Measurements from ENCODE around the gene ATP23.

ATP23 gene, protein sequence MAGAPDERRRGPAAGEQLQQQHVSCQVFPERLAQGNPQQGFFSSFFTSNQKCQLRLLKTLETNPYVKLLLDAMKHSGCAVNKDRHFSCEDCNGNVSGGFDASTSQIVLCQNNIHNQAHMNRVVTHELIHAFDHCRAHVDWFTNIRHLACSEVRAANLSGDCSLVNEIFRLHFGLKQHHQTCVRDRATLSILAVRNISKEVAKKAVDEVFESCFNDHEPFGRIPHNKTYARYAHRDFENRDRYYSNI

DNA sequence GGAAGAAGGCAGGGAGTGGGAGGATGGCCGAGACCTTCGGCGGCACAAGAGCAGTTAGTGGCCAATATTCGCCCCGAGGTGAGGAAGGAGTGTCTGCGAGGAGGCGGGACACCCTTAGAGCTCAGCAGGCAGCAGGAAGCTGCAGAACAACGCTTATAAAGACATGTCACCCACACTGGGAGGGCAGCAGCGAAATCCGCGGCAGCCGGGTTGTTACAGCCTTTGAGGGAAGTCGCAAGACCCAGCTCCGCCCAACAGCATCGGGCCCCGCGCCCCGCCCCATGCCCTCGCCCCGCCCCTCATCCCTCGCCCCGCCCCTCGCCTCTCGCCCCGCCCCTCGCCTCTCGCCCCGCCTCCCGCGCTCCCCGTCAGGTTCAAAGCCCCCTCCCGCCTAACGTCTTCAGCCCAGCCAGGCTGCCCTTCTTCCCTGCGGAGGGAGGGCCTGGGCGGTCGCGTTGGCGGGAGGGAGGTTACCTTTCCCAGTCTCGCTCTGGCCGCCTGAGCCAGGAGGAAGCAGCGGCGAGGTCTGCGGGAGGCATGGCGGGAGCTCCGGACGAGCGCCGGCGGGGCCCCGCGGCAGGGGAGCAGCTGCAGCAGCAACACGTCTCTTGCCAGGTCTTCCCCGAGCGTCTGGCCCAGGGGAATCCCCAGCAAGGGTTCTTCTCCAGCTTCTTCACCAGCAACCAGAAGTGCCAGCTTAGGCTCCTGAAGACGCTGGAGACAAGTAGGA, at the start of gene ATP23:
ATP23 (plus strand) TSS at position 403 of the 730 bp plus-strand sequence; CDS start at position 538, 135 bp downstream.
- peak; percentile 98 for DNase-seq

DNA sequence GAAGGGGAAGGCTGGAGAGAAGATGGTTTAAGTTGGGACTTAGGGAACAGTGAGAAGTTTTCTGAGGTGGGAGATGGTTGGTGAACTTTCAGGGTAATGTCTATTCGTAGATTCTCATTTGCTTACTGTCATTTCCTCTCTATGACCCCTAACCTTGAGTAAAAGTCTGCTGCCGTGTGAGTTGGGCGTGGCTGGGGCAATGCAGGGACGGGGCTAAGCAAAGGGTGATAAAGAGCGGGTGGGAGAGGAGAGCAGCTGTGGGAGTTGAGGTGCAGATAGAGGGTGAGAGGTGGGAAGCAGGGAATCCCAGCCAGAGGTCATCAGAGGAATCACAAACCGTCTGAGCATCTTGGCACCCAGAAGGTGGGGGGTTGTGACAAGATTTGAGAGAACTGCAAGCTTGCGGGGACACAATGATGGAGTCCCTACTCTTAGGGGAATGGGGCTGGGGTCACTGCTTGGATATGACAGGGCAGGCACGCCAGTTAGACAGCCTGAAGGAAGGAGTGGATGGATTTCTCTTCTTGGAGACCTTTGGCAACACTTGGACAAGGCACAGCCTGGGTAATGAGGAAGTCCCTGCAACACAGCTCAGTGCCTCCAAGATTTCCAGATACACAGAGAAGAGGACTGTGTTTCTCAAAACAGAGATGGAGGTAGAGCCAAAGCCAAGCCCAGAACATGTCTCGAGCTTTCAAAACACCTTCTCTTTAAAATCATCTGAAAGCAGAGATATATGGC, 49.0 kb upstream of the ATP23 start:
- DNase-seq, result no peak

DNA sequence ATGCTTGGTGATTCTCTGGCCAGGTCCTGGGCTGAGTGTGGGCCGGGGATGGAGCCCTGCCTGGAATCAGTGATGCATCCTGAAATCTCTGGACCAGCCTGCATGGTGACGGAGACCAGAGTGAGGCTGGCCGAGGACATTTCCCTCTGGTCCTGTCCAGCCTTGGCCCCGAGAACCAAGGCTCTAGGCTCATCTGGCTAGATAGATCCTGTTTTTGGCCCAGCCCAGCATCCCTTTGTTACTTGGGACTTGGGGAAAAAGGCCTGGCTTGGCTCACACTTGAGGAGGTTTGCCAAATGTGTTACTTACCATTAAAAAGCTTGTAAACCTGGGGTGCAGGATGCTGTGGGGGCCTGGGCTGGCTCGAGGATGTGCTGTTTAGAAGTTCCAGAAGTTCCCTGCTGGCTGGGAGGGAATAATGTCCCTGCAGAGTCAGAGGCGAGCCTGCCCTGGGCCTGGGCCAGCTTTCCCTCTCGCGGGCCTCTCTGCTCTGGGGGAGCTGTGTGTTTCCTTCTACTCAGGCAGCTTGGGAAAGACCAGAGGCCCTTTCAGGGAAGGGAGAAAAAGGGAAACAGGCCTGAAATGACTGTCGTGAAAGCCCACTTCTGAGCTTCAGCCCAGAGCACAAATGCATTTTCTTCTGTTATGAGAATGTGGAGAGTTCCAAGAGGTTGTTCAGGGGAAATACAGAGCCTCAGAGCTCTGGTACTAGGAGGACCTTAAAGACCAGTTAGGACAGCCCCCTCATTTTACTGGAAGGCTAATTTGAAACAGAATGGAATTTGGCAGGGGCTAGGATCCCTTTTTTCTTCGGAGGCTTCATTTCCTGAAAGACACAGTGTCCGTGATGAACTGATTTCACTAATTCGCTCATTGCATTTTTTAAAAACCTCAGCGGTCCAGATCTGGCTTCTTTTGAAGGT, 47.7 kb upstream of the ATP23 start:
- DNase-seq, result peak; percentile 22

DNA sequence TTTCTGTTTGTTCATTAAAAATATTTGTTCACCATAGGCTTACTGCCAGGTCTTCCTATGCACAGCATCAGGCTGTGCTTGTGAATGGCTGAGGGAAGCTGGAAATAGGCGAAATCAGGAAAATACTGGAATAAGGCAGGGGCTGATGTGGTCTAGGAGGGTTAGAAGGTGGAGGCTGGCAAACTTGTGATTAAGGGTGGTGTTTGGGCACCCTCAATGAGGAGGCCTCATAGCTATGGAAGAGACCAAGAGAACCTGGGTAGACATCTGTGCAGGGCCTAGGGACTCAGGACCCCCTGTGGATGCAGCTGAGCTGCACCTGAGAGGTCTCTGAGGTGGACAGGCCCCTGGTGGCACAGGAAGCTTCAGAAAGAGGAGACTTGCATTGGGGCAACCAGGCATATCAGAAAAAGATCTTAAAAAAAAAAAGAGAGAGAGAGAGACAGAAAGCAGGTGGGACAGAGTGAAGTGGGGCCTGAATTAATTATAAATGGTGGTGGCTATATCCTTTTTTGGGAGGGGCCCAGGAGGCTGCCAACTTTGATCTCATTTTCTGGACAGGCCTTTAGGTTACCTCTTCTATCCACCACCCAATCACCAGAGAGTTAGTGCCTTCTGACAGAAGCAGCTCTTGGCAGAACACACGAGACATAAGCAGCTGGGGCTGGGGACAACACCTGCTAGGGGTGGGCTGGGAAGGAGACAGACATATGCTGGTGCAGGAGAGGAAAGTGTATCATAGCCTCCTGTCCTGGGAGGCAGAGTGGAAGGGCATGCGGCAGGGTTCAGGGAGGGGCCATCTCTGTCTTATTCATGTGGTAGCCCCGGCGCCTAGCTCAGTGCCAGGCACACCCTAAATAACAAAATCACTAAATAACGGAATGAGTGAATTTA, 46.7 kb upstream of the ATP23 start:
- peak; percentile 89 for DNase-seq

DNA sequence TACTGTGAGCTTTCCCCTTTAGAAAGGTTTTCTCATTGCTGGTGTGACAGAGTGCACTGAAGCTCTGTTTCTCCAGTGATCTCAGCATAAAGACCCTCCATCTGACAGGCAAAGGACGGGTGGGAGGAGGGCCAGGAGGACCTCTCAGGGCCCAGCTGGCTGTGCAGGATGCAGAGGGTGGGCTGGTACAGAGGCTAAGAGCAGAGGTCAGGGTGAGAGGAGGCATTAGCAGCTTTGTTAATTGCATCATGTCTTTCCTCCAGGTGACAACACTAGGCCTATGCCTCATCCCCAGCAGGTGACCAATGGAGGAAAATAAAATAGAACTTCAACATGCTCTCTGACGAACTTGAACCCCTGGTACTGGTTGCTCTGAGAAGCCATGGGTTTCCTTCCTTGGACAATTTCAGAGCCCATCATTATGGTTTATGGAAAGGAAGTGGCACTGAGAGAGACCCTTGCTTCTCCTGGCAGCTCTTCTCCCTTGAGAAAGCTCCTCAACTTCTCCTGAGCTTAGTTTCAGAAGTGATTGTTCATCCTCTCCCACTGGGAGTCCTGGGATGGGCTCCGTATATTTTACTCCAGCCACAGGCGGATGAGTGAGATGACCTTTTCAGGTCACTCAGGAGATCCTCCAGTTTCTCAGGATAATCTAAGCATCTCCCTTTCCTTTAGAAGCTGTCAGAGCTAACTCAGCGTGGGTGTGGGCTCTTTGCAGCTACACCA, 45.8 kb upstream of the ATP23 start:
- peak; percentile 34 for DNase-seq

DNA sequence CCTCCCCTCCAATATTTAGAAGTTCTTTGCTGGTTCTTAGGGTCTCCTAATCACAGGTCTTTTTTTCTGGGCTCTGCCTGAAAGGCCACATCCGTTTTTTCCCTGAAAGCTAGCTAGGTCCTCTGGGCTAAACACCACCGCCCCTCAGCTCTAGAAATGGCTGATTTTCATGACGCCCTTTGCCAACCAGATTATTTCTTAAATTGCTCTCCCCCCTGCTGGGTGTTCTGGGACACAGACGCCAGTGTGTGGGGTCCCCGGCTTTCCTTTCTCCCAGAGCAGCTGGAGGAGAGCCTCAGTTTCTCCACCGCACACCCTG, 45.3 kb upstream of the ATP23 start:
- DNase-seq, result no peak

DNA sequence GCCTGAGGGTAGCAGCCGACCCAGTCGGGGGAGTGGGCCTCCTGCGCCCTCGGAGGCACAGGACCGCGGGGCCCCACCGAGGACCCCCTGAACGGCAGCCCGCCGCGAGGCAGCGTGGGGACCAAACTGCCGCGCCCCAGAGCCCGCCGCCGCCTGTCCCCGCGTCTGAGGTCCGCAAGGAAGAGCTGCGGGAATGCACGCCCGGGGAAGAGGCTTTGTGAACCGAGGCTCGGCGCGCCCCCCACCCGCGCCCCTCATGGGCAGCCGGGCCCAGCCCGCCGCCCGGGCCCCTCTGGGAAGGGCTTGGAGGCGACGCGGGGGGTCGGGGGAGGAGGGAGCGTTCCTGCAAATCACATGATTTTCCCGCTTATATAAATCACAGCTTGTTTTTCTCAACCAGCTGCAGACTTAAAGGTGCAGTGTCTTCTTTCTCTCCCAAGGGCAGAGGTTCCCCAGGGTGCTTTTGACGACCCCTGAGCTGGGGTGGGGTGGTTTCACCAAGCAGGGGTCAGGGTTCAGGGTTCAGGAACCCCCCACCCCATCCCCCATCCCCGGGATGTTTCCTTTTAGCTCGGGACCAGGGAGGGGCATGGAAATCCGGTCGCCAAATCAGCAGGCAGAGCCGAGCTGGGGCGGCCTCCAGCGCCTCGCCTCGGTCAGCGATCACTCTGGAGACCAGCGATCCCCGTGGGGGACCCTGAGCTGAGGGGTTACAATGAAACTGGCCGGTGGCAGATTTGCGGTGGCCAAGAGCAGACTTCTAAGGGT, 44.7 kb upstream of the ATP23 start:
- DNase-seq, result peak; percentile 62

DNA sequence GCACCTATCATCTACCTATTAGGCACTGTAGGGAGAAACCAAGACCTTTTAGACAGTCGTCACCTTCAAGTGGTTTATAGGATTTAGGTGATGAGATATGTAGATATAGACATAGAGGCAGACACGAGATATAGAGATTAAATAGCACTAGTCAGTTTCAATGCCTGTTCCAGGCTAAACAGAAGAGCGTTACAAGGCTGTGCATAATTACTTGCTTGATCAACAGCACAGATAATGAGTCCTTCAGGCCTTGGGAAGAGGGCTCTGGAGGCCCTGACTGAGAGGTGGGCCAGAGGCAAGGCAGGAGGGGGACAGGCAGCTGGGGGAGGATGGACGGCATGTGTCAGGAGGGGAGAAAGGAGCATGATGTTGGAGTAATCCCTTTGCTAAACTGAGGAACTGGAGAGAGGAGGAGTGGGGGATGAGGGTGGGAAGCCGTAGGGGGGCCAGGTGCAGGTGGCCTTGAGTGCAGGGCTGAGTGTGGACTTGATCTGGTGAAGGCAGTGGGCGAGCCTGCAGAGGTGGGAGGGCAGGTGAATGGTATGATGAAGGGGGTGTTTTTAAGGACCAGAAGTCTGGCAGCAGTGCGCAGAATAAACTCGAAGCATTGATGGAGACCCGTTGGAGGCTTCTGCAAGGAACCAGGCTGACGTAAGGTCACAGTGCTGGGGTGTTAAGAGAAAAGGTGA, 43.9 kb upstream of the ATP23 start:
- DNase-seq, result peak; percentile 47

DNA sequence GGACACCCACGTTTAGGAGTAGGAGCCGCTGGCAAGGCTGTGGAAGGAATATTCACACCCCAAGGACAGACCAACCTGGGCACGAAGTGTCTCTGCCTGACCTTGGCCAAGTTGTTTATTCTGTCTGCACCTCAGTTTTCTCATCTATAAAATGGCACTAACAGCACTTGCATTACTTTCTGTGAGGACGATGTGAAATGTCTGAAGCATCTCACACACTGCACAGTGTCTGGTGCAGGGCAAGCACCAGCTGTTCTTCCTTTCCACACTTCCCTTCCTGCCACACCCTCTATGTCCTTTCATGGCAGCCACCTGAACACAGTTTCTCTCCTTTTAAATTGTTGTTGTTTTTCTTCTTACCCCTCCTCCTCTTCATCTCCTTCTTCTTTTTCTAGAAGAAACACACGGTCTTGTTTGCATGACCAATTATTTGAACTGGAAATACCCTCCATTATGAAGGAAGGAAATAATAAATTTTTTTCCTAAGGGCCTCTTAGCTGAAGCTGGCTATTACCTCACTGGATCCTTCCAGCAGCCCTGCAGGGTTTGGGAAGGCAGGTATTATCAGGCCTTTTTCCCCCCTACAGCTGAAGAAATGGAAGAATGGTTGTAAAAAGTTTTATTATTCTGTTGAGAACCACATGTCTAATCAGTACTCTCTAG, 42.9 kb upstream of the ATP23 start:
- DNase-seq, result no peak

DNA sequence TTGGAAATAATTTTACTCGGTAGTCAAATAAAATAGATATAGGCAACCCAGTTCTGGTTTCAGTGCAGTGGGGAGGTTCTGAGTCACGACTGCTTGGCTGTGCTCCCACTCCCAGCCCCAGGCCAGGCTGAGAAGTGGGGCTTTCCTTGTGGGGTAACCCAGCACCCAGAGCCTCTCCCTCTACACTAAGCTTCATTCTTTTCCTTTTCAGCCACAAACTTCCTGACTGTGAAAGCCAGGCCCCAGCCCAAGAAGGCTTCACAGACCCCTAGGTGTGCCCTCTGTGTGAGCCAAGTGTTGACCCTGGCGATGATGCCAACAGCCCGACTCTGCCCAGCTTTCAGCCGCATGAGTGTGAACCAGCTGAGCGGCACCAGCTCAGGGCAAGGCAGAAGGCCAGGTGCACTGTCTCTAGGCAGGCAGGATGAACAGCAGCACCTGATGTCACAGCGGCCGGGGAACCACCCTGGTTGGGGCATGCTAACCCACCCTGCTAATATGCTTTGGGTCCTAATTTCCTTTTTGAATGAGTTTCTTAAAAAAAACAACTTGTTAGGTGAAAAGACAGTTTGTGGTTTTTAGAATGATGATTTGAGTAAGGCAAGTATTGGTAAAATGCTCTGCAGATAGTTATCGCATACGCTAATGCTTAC, 42.2 kb upstream of the ATP23 start:
- no peak for DNase-seq

DNA sequence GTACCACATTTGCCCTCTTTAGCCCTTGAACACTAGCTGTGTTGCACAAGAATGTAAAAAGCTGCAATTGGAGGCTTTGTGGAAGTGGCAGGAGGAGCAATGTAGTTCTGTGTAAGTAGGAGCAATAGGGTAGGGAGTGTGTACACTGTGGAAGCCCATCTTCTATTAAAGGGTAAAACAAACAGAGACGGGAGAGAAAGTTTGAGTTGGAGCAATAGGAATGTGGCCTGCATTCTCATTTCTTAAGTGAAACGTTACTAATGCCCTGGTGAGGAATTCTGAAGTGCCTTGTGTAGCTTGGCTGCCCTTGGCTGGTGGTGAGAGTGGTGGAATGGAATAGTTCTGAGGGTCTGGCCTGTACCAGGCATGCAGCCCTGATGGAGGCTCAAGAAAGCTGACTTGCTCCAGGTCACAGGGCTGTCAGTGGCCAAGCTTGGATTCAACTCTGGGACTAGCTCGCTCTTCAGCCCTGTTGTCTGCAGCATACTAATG, 38.8 kb upstream of the ATP23 start:
- DNase-seq, result no peak

DNA sequence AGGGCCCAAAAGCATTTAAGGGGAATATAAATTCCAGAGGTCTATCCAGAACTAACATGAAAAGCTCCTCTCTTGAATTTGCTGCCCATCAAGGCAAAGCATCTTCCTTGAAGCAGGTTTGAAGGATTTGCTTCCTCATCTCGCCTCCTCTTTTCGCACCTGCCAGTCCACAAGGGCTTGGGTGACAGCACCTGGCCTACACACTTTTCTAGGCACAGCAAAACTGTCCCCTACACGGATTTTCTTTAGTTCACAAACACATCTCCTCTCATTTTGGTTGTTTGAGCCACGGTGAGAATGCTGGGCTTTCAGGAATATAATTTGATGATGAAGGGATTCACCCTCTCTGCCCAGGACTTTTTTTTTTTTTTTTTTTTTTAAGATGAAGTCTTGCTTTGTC, 36.9 kb upstream of the ATP23 start:
- no peak for DNase-seq

DNA sequence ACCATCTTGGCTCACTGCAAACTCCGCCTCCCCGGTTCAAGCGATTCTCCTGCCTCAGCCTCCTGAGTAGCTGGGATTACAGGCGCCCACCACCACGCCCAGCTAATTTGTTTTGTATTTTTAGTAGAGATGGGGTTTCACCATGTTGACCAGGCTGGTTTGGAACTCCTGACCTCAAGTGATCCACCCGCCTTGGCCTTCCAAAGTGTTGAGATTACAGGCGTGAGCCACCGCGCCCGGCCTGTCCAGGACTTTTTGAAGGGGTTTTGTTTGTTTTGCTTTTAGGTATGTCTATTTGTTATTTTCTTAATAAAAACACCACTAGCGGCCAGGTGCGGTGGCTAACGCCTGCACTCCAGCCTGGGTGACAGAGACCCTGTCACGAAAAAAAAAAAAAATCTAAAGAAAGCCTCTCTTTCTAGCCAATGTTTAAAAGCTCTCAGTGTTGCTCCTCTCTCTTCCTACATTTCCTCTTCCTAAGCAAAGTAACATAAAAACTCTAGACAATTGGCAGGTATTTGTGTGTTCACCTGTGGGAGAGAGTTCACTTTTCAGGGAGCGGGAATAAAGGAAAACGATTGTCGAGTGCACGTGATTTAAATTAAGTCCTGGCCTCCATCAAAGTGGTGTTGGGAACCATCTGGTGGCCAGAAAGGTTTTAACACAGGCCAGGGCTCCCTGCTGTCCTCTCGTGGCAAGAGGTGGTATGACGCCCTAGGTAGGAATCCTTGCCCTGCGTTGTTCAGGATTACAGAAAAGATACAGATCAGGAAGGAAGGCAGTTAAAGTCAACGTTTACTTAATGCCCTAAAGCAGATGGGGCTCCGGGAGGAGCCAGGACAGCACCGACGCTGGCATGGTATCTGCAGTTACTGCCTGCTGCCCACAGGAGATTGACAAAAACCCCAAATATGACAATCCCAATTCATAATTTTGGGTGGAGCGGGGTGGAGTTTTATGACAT, 36.2 kb upstream of the ATP23 start:
- peak; percentile 97 for DNase-seq

DNA sequence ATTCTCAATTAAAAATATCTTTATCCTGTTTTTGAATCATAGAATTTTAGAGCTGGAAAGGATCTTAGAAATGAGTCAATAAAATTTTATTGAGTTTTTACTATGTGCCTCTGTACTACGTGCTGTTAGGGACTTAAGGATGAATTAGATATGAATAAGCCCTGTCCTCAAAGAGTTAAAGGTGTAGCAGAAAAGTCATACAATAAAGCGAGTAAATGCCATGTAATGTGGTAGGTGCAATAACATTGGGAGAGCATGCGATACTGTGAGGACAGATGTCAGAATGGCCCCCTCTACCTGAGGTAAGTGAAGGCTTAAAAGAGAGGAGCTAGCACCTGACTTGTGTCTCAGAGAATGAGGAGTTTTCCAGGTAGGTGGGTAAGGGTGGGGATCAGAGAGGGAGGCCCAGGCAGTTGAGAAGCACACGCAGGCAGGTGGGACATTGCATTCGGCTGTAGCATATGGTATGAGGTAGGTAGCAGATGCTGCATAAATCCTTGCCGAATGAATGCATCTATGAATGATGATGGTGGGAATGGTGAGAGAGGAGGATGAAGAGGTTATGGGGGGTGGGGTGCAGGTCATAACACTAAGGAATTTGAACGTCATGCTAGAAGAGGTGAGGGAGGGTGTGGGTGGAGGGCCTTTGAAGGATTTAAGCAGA, 35.4 kb upstream of the ATP23 start:
- peak; percentile 38 for DNase-seq

DNA sequence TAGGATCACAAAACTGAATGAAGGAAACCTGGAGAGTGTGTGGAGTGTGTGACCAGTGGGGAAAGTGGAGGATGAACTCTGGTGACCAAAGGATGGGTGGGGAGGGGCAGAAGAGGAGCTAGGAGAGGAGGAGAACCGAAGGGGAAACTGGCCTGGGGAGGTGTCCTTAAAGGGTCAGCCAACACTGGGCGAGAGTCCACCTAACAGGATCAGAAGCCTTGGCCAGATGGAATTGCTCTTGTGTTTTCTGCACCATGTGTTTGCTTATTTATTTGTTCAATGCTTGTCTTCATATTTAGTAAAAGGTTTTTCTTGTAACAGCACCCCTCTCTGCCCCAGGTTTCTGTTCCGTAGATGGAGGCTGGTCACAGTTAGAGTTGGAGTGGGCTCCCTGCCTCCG, 34.5 kb upstream of the ATP23 start:
- no peak for DNase-seq

DNA sequence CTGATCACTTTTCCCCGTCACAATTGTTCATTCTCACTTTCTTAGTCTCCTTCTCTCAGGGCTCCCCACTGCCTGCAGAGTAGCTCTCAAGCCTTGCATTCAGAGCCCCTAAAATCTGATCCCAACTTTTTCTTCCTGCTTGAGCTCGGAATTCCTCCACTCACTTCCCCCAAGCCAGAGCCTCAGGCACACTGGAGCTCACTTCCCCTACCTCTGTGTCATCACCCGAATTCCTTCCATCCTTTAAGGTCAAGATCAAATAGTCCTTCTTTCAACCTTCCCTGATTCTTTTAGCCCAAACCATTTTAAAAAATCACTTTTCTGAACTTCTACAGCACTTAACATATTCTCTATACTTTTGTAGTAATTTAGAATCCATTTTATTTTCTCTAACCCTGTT, 34.1 kb upstream of the ATP23 start:
- DNase-seq, result no peak

DNA sequence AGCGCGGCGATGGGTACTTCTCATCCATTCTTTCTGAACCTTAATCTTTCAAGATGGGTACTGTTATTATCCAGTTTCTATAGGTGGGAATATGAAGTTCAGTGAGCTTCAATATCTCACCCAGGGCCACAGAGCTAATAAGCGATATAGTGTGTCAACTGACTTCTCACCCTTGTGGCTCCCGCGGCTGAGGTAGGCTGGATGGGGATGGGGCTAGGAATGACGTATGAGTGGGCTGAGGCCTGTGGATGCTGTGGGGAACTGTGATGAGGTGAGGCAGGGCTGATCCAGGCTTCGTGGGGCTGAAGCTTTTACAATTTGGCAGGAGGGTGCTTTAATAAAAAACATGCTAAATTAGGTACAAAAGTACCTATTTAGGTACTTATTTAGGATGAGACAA, 32.9 kb upstream of the ATP23 start:
- no peak for DNase-seq

Data from NCI-H82 (cell line).